Hematopoietic multipotent progenitor cell (in vitro differentiated cells): ENCODE results near the gene SVOPL. TPM values are rescaled to one million over a fixed set of nuclear protein-coding genes. Genes with fewer than 3 reads are reported as not detected.

ENCODE experiments used
- DNase-seq, 3 donors: peaks; one replicate each; pipeline ENCODE4 v3.0.0-alpha.2; 2011 to 2015; ENCODE audit warnings: low read depth in 2 of 3, low spot score in 2 of 3
- total RNA-seq: library from RNA; depleted of rRNA; stranded (reverse); fragments of >200 nt; gene quantifications from one replicate; pipeline ENCODE4 v1.2.3, GENCODE V29; 2012

The SVOPL gene
- total RNA-seq, 1 donor: 3.8 TPM

DNA sequence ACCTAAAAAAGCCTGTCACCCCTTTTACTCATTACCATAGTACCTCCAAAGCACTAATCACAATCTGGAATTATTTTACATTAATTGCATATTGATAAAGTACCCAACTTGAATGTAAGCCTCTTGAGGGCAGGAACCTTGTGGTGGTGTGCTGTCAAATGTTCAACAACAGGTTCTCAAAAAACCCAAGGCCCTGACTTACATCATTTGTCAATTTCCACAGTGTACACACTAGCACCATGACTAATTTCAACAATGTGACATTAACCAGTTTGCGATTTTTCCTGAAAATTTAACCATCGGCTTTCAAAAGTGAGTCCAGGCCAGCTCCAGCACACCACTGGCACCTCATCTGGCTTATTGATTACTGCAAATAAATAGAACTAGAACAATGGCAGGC, 87.5 kb downstream of the SVOPL start:
- DNase-seq: no peak

- DNase-seq: no peak
Measured at GRCh38 chr7:138610671-138611170, 90.4 kb downstream of the SVOPL start.

- DNase-seq: peak in 2 of 3 donors; percentile 35 to 71
Measured at GRCh38 chr7:138608275-138608674, 92.9 kb downstream of the SVOPL start.

- DNase-seq: peak in 1 of 3 donors; percentile 15
Measured at GRCh38 chr7:138607216-138608126, 93.7 kb downstream of the SVOPL start.

DNA sequence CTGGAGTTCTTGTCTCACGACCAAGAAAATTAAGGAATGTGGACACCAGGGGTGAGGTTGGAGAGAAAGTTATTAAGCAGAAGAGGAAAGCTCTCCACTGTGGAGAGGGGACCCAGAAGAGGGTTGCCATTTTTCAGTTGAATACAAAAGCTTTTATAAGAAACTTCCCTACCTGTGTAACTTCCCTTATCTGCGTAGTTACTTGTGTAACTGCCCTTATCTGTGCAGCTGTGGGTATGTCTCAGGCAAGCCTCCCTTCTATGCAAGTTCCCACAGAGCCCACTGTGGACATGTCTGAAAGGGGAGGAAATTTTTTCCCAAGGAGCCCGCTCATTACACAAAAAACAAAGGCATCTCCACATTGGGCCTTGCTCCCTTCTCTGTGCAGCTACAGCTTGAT, 94.9 kb downstream of the SVOPL start:
- no peak for DNase-seq

DNA sequence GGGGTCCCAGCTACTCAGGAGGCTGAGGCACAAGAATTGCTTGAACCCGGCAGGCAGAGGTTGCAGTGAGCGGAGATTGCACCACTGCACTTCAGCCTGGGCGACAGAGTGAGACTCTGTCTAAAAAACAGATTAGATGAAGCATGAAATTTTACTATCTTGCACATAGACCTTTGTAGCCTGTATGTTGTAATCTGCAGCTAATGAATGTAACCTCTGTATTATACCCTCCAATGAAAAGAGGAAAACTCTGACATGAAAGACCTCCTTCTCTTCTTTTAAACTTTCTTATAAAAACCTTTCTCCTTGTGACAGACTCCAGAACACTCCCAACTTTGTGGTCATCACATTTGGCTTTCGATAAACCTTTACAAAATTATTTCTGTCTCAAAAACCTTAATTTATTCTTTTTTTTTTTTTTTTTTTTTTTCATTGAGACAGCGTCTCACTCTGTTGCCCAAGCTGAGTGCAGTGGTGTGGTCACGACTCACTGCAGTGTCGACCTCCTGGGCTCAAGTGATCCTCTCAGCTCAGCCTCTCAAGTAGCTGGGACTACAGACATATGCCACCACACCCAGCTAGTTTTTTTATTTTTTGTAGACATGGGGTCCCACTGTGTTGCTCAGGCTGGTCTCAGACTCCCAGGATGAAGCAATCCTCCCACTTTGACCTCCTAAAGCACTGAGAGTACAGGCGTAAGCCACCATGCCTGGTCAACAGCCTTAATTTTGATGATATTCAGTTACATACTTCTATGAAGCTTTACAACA, 97.4 kb downstream of the SVOPL start:
- peak in 1 of 3 donors; percentile 19 for DNase-seq

DNA sequence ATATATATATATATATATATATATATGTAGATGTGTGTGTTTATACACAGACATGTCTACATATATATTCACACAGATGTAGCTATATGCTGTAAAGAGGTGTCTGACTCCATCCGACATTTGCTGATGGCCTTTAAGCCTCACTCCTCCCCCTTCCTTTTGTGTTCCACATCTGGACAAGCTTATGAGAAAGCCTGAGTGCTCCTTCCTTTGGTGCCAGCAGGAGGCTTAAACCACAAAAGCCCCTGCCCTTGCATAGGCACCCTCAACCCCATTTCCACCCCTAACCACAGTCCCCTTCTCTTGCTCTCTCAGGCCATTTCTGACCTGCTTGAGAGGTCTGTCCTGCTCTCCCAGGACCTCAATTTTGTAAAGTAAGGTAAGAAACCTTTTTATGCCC, 98.7 kb downstream of the SVOPL start:
- DNase-seq: peak in 2 of 3 donors; percentile 32 to 69

DNA sequence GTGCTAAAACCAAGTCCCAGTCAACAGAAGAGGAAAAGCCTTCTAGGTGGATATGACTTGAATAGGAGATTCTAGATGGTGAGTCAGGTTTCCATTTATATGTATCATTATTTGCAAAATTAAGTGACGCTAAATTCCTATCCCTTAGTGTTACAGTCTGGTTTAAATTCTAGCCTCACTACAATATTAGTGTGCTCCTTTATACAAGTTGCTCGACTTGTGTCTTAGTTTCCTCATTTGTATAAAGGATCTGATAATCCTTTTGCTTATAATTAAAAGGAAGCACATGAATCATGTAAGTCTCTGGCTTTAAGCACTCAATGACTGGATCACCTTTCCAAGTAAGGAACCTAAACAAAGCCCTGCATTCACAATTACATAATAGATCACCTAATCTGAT, 105.7 kb downstream of the SVOPL start:
- DNase-seq: no peak

DNA sequence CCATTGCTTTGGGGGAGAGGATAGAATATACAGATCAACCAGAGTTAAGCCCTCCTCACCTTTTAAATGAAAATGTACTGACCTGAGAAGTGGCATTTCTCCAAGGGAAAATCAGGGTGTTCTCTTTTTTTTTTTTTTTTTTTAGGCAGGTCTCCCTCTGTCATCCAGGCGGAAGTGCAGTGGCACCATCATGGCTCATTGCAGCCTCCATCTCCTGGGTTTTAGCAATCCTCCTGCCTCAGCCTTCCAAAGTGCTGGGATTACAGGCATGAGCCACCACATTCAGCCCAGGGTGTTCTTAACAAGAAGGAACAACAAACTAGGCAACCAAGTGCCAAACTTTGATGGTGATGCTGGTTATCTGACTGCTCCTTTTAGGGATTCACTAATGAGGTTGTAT, 111.0 kb downstream of the SVOPL start:
- no peak for DNase-seq

- DNase-seq: no peak
Measured at GRCh38 chr7:138588986-138589385, 112.2 kb downstream of the SVOPL start.

DNA sequence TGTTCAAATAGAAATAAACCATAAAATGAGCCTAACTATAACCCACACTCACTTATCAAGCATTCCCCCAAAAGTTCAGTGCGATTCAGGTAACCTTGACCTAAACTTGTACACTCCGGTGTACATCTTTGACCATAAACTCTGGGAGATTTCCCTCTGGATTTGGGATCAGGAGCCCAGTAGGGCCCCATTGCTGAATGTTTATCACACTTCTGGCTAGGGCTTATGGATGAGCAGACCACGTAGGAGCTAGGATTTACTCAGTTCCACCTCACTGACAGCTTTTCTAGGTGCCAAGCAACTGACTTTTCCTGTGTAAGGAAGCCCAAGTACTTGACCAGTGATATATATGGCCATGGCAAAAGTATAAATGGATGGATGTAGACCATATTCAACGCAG, 113.7 kb downstream of the SVOPL start:
- DNase-seq: no peak

DNA sequence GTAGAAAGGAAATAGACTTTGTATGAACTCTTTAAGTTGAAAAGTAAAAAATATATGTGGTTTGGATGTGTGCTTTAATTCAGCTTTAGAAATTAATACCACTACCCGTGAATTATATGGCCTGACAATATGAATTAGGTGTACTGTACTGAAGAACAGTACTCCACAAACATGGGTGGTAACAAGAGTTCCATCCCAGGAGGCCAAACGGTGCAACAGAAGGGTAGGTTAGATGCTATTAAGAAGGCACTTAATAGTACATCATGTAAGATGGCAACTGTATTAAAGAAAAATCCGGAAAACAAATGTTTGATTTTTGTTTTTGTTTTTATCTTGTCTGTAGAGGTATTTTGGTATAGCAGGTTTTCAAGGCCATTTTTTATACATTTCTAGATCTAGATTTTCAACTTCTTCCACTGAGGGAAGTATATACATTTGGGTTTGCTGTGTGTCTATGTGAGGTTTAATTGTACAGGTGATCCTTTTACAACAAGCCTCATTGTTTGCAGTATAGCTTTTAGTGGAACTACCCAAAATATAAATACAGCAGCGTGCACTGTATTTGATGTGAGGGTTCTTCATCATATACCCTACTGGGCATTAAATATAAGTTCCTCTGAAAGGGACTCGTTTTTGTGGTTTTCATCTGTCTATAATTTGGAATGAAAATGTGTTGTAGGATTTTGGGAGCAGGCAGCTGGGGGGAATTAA, 115.7 kb downstream of the SVOPL start:
- DNase-seq: no peak

DNA sequence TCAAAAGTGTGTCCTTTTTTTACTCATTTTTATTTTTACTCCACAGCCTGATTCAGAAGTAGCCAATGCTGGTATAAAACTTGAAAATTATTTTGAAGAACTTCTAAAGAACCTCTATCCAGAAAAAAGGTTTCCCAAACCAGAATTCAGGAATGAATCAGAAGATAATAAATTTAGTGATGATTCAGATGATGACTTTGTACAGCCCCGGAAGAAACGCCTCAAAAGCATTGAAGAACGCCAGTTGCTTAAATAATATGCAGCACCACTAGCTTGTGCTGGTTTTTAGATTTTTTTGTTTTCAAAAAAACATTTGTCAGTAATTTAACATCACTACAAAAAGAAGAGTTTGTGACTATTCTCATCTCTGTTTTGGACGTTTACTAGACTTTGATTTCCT, 116.5 kb downstream of the SVOPL start:
- DNase-seq: no peak

DNA sequence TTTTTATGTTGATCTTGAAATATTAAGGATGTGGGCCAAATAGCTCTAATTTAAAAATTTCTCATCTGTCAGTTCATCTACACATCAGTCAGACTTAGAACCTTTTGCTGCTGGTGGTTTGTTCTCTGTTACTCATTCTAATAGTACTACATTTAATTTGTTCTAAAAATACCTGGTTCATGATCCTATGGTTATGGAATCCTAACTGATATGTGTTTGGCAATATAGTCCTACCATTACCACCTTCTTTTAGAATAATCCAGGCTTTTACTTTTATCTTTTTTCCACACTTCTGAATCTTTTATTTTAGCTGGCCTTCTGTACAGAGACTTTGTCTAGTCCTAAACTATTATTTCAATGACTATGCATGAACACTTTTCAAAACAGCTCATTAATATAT, 116.9 kb downstream of the SVOPL start:
- no peak for DNase-seq

GRCh38 chr7:138581065-138581464, 120.1 kb downstream of the SVOPL start:
- DNase-seq: no peak

DNA sequence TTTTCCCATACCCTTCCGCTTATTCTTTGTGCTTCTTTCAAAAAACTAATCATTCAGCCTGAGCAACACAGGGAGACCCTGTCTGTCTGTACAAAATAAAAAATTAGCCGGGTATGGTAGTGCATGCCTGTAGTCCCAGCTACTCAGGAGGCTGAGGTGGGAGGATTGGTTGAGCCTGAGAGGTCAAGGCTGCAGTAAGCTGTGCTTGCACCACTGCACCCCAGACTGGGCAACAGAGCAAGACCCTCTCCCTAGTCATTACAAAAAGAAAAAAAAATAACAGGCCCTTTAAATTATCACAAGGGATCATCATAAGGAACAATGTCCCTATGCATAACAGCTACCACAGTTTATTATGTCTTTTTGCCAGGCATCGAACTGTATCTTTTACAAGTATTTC, 121.5 kb downstream of the SVOPL start:
- no peak for DNase-seq

DNA sequence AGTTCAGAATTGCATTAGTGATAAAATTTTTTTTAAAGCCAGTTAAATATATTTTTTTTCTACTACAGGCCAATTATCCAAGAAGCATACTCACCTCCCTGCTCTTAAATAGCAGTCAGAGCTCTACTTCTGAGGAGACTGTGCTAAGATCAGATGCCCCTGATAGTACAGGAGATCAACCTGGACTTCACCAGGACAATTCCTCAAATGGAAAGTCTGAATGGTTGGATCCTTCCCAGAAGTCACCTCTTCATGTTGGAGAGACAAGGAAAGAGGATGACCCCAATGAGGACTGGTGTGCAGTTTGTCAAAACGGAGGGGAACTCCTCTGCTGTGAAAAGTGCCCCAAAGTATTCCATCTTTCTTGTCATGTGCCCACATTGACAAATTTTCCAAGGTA, 122.0 kb downstream of the SVOPL start:
- no peak for DNase-seq

DNA sequence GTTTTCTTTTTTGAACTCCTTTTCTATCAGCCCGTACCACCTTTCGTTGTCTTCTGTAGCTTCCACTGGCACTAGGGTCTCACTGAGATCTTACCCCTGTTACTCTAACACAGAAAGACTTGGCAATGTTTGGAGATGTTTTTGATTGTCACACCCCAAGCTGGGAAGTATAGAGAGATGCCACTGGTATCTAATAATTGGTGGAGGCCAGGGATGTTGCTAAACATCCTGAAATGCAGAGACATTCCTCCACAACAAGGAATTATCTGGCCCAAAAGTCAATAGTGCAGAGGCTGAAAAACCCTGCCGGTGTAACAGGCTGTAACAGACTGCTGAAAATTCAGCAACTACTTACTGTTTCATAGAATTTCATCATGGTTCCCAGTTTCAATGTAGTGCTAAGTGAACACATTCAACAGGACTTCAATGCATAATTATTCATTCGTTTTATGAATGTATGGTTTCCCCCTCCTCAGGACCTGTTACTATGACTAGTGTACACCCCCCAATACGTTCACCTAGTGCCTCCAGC, 125.2 kb downstream of the SVOPL start:
- no peak for DNase-seq

DNA sequence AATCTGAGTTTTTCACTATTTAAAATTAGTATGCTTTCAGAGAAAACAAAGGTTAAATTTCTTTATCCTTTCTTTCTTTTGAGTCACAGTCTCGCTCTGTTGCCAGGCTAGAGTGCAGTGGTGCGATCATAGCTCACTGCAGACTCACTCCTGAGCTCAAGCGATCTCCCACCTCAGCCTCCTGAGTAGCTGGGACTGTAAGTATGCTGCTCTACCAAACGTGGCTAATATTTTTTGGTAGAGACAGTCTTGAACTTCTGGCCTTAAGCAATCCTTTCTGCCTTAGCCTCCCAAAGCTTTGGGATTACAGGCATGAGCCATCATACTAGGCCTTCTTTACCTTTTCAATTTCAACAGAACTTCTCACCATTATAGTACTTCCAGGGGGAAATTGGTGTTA, 127.4 kb downstream of the SVOPL start:
- no peak for DNase-seq

- DNase-seq: no peak
Measured at GRCh38 chr7:138570715-138571114, 130.4 kb downstream of the SVOPL start.

DNA sequence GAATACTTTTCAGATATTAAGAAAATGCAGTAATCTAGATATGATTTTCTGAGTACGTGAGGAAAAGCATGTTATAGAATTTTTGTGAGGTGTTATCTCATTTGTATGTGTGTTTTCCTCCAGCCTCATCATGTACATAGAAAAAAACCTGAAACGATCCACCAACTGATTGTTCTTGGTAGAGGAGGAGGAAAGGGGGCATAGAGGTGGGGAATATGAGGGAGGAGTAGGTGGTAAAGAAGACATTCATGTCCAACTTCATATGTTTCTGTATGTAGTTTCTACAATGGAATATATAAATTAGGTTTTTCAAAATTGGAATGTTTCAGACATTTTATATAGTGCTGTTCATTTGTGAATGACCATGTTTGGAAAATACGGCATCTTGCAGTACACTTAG, 131.7 kb downstream of the SVOPL start:
- DNase-seq: no peak
